ENCODE results near the gene IL1F10.

The IL1F10 gene

GRCh38 chr2:113120861-113121260 lies 53.1 kb downstream of the IL1F10 start:
- WGBS (ENCODE audit: insufficient coverage) = no CpG with 5 or more reads among the region's 3 CpGs
- POLR2A ChIA-PET = no interaction called here

GRCh38 chr2:113122364-113122763 lies 54.6 kb downstream of the IL1F10 start:
- no peak overlapping the region for H3K4me3 ChIP-seq (ENCODE audit: control insufficient read depth in 1 of 7, extremely low read depth in 1 of 7, insufficient read depth in 4 of 7, low read depth in 2 of 7, low read length in 6 of 7)
- H3K27ac ChIP-seq (ENCODE audit: insufficient read depth in 1 of 2, low read depth in 1 of 2, low read length in 2 of 2, poor library complexity in 1 of 2, severe bottlenecking in 2 of 2) = no peak overlapping the region
- no peaks in the 10 kb centered on the region for H3K36me3 ChIP-seq (ENCODE audit: control insufficient read depth in 4 of 4, insufficient read depth in 4 of 4, low read length in 3 of 4)
- no peaks in the 10 kb centered on the region for H3K27me3 ChIP-seq (replicated peaks in 2 of 5; ENCODE audit: control insufficient read depth in 4 of 5, insufficient read depth in 5 of 5, low read length in 4 of 5)
- ChIA-PET CTCF (interaction anchor here (1.1 to 9.7 kb wide), 3 partner anchors 11 to 40 kb away, joined by 3 to 68 read pairs (median 4); no protein-coding TSS in a partner anchor), POLR2A (no interaction called here)
- H3K9me3 ChIP-seq (ENCODE audit: control extremely low read depth in 1 of 5, control insufficient read depth in 4 of 5, insufficient read depth in 2 of 5, low read depth in 1 of 5, low read length in 4 of 5) = no peaks in the 10 kb centered on the region
- H3K4me1 ChIP-seq (ENCODE audit: control extremely low read depth in 1 of 4, control insufficient read depth in 4 of 4, insufficient read depth in 4 of 4, low read length in 3 of 4) = peaks cover 2 to 53% (median 23%) of the 10 kb centered on the region in 4 experiments
- 100% methylated on average over 3 of the region's 4 CpGs for WGBS (ENCODE audit: insufficient coverage)
- no peak for DNase-seq

More at GRCh38 chr2:113120861-113121260, 53.1 kb downstream of the IL1F10 start:
- Histone ChIP-seq H3K4me1 (ENCODE audit: control extremely low read depth in 1 of 4, control insufficient read depth in 4 of 4, insufficient read depth in 4 of 4, low read length in 3 of 4) (peaks cover 3 to 60% (median 37%) of the 10 kb centered on the region in 4 experiments), H3K27me3 (replicated peaks in 2 of 5; ENCODE audit: control insufficient read depth in 4 of 5, insufficient read depth in 5 of 5, low read length in 4 of 5) (no peaks in the 10 kb centered on the region), H3K4me3 (ENCODE audit: control insufficient read depth in 1 of 7, extremely low read depth in 1 of 7, insufficient read depth in 4 of 7, low read depth in 2 of 7, low read length in 6 of 7) (no peak overlapping the region), H3K9me3 (ENCODE audit: control extremely low read depth in 1 of 5, control insufficient read depth in 4 of 5, insufficient read depth in 2 of 5, low read depth in 1 of 5, low read length in 4 of 5) (no peaks in the 10 kb centered on the region), H3K27ac (ENCODE audit: insufficient read depth in 1 of 2, low read depth in 1 of 2, low read length in 2 of 2, poor library complexity in 1 of 2, severe bottlenecking in 2 of 2) (no peak overlapping the region), H3K36me3 (ENCODE audit: control insufficient read depth in 4 of 4, insufficient read depth in 4 of 4, low read length in 3 of 4) (no peaks in the 10 kb centered on the region)
- no peak for DNase-seq
- CTCF ChIA-PET = interaction anchor here (9.7 kb wide), 1 partner anchor 17 kb away, joined by 68 read pairs; no protein-coding TSS in a partner anchor

- ChIA-PET CTCF (interaction anchor here (1.1 to 9.7 kb wide), 2 partner anchors 14 to 75 kb away, joined by 3 to 68 read pairs; no protein-coding TSS in a partner anchor), POLR2A (no interaction called here)
- H3K27me3 ChIP-seq (replicated peaks in 2 of 5; ENCODE audit: control insufficient read depth in 4 of 5, insufficient read depth in 5 of 5, low read length in 4 of 5) = no peaks in the 10 kb centered on the region
- WGBS (ENCODE audit: insufficient coverage) = 15% methylated on average over 2 of the region's 3 CpGs
- peaks cover 2 to 49% (median 20%) of the 10 kb centered on the region in 4 experiments for H3K4me1 ChIP-seq (ENCODE audit: control extremely low read depth in 1 of 4, control insufficient read depth in 4 of 4, insufficient read depth in 4 of 4, low read length in 3 of 4)
- DNase-seq = no peak
- H3K4me3 ChIP-seq (ENCODE audit: control insufficient read depth in 1 of 7, extremely low read depth in 1 of 7, insufficient read depth in 4 of 7, low read depth in 2 of 7, low read length in 6 of 7) = peak overlapping the region in 3 of 7 experiments; percentile 34 to 61 (median 58)
- no peaks in the 10 kb centered on the region for H3K9me3 ChIP-seq (ENCODE audit: control extremely low read depth in 1 of 5, control insufficient read depth in 4 of 5, insufficient read depth in 2 of 5, low read depth in 1 of 5, low read length in 4 of 5)
- no peaks in the 10 kb centered on the region for H3K36me3 ChIP-seq (ENCODE audit: control insufficient read depth in 4 of 4, insufficient read depth in 4 of 4, low read length in 3 of 4)
- H3K27ac ChIP-seq (ENCODE audit: insufficient read depth in 1 of 2, low read depth in 1 of 2, low read length in 2 of 2, poor library complexity in 1 of 2, severe bottlenecking in 2 of 2) = no peak overlapping the region
These were observed 56.0 kb downstream of the IL1F10 start for GRCh38 chr2:113123726-113124125.

GRCh38 chr2:113124181-113124961 lies 56.6 kb downstream of the IL1F10 start:
- H3K27ac ChIP-seq (ENCODE audit: insufficient read depth in 1 of 2, low read depth in 1 of 2, low read length in 2 of 2, poor library complexity in 1 of 2, severe bottlenecking in 2 of 2) = no peak overlapping the region
- CTCF ChIA-PET = interaction anchor here (0.9 to 9.7 kb wide), 5 partner anchors 9 to 77 kb away, joined by 3 to 68 read pairs (median 5); no protein-coding TSS in a partner anchor
- 23% methylated on average over 7 of the region's 12 CpGs for WGBS (ENCODE audit: insufficient coverage)
- H3K4me1 ChIP-seq (ENCODE audit: control extremely low read depth in 1 of 4, control insufficient read depth in 4 of 4, insufficient read depth in 4 of 4, low read length in 3 of 4) = peaks cover 2 to 44% (median 20%) of the 10 kb centered on the region in 4 experiments
- H3K36me3 ChIP-seq (ENCODE audit: control insufficient read depth in 4 of 4, insufficient read depth in 4 of 4, low read length in 3 of 4) = no peaks in the 10 kb centered on the region
- H3K27me3 ChIP-seq (replicated peaks in 2 of 5; ENCODE audit: control insufficient read depth in 4 of 5, insufficient read depth in 5 of 5, low read length in 4 of 5) = no peaks in the 10 kb centered on the region
- POLR2A ChIA-PET = no interaction called here
- peak; percentile 86 to 98 (median 95) for DNase-seq
- H3K9me3 ChIP-seq (ENCODE audit: control extremely low read depth in 1 of 5, control insufficient read depth in 4 of 5, insufficient read depth in 2 of 5, low read depth in 1 of 5, low read length in 4 of 5) = no peaks in the 10 kb centered on the region
- peak overlapping the region in 4 of 7 experiments; percentile 25 to 61 (median 46) for H3K4me3 ChIP-seq (ENCODE audit: control insufficient read depth in 1 of 7, extremely low read depth in 1 of 7, insufficient read depth in 4 of 7, low read depth in 2 of 7, low read length in 6 of 7)
